Neural crest cell (in vitro differentiated cells): ENCODE measurements around the gene CPA4. TPM values are rescaled to one million over a fixed set of nuclear protein-coding genes. Genes with fewer than 3 reads are reported as not detected.

Source experiments
- DNase-seq: peaks from one replicate; pipeline ENCODE4 v3.0.0; 2021; ENCODE audit warnings: low read depth, mixed read lengths, low spot score
- H3K27ac Mint-ChIP-seq: one replicate; pipeline ENCODE4 v1.8.0; 2021; ENCODE audit warnings: mild to moderate bottlenecking, mixed read lengths; ENCODE audit not compliant: unreplicated experiment
- H3K27me3 Mint-ChIP-seq: 2 replicates; pipeline ENCODE4 v1.8.0; 2021; ENCODE audit warnings: low read depth, mild to moderate bottlenecking, mixed read lengths
- H3K36me3 Mint-ChIP-seq: 2 replicates; pipeline ENCODE4 v1.8.0; 2021; ENCODE audit warnings: low read depth, mild to moderate bottlenecking, mixed read lengths
- H3K4me1 Mint-ChIP-seq: 2 replicates; pipeline ENCODE4 v1.8.0; 2021; ENCODE audit warnings: mixed read lengths
- H3K4me3 Mint-ChIP-seq: one replicate; pipeline ENCODE4 v1.8.0; 2021; ENCODE audit warnings: mild to moderate bottlenecking, mixed read lengths
- H3K9me3 Mint-ChIP-seq: 2 replicates; pipeline ENCODE4 v1.8.0; 2021; ENCODE audit warnings: mixed read lengths
- CTCF ChIP-seq: fragments of 200-600 bp; sonication (generic); conservative IDR thresholded peaks from 2 replicates; pipeline ENCODE4 v1.5.0; 2021; ENCODE audit warnings: antibody characterized with exemption, mild to moderate bottlenecking
- total RNA-seq: library from RNA; stranded (reverse); gene quantifications from 2 replicates; pipeline ENCODE4 v1.2.1, GENCODE V29; 2021

The CPA4 gene
- total RNA-seq, 1 donor from 2014 or later, result 0.72 TPM

GRCh38 chr7:130341882-130342281 lies 48.9 kb downstream of the CPA4 start:
- no peak overlapping the region for H3K27ac Mint-ChIP-seq
- TF ChIP-seq CTCF, result no peak
- DNase-seq, result no peak
- H3K9me3 Mint-ChIP-seq, result no peaks in the 10 kb centered on the region
- no peaks in the 10 kb centered on the region for H3K36me3 Mint-ChIP-seq
- H3K4me3 Mint-ChIP-seq, result no peak overlapping the region
- peaks cover 23% of the 10 kb centered on the region for H3K4me1 Mint-ChIP-seq
- no peaks in the 10 kb centered on the region for H3K27me3 Mint-ChIP-seq

- Mint-ChIP-seq H3K4me3 (no peak overlapping the region), H3K27me3 (no peaks in the 10 kb centered on the region), H3K36me3 (no peaks in the 10 kb centered on the region), H3K9me3 (no peaks in the 10 kb centered on the region), H3K4me1 (peaks cover 23% of the 10 kb centered on the region), H3K27ac (no peak overlapping the region)
- TF ChIP-seq CTCF, result no peak
- DNase-seq, result no peak
These were observed 49.9 kb downstream of the CPA4 start for GRCh38 chr7:130342701-130343380.

- no peak for TF ChIP-seq CTCF
- H3K27me3 Mint-ChIP-seq, result no peaks in the 10 kb centered on the region
- peaks cover 29% of the 10 kb centered on the region for H3K4me1 Mint-ChIP-seq
- peak within 1 kb of the TSS; percentile 24 for H3K4me3 Mint-ChIP-seq
- no peaks in the 10 kb centered on the region for H3K9me3 Mint-ChIP-seq
- no peak for DNase-seq
- no peaks in the 10 kb centered on the region for H3K36me3 Mint-ChIP-seq
- H3K27ac Mint-ChIP-seq, result peak within 1 kb of the TSS; percentile 53
These were observed 51.4 kb downstream of the CPA4 start, which contains the start of gene CPA5 for GRCh38 chr7:130344271-130344866. Gene CPA5 (plus strand): TSS chr7:130344816. CDS start chr7:130346486, 1,670 bp downstream.

- Mint-ChIP-seq H3K27ac (peak overlapping the region; percentile 53), H3K9me3 (no peaks in the 10 kb centered on the region), H3K4me3 (peak overlapping the region; percentile 24), H3K36me3 (no peaks in the 10 kb centered on the region), H3K27me3 (no peaks in the 10 kb centered on the region), H3K4me1 (peaks cover 35% of the 10 kb centered on the region)
- DNase-seq, result no peak
- no peak for TF ChIP-seq CTCF
These were observed 52.2 kb downstream of the CPA4 start for GRCh38 chr7:130345136-130345535.

GRCh38 chr7:130345725-130346124 lies 52.8 kb downstream of the CPA4 start:
- TF ChIP-seq CTCF, result no peak
- no peaks in the 10 kb centered on the region for H3K36me3 Mint-ChIP-seq
- no peaks in the 10 kb centered on the region for H3K9me3 Mint-ChIP-seq
- H3K27ac Mint-ChIP-seq, result no peak overlapping the region
- H3K4me3 Mint-ChIP-seq, result no peak overlapping the region
- no peaks in the 10 kb centered on the region for H3K27me3 Mint-ChIP-seq
- no peak for DNase-seq
- peaks cover 41% of the 10 kb centered on the region for H3K4me1 Mint-ChIP-seq
